Left ventricle myocardium inferior (tissue), 1 donor: Measurements from ENCODE around the gene GPS1. TPM values are rescaled to one million over a fixed set of nuclear protein-coding genes. Genes with fewer than 3 reads are reported as not detected.

Source experiments
- DNase-seq: peaks from one replicate; pipeline ENCODE4 v3.0.0-alpha.2; 2020
- H3K27ac ChIP-seq: fragments of 200-600 bp; replicated peaks from 2 replicates; pipeline ENCODE4 v1.8.0; 2021
- H3K27me3 ChIP-seq: fragments of 200-600 bp; 2 replicates; pipeline ENCODE4 v1.8.0; 2021; ENCODE audit warnings: low read depth
- H3K36me3 ChIP-seq: fragments of 200-600 bp; 2 replicates; pipeline ENCODE4 v1.8.0; 2021
- H3K4me1 ChIP-seq: fragments of 200-600 bp; 2 replicates; pipeline ENCODE4 v1.8.0; 2021
- H3K4me3 ChIP-seq: fragments of 200-600 bp; 2 replicates; pipeline ENCODE4 v1.8.0; 2021; ENCODE audit warnings: mild to moderate bottlenecking, moderate library complexity
- H3K9me3 ChIP-seq: fragments of 200-600 bp; replicated peaks from 2 replicates; pipeline ENCODE4 v1.8.0; 2021
- CTCF ChIP-seq: fragments of 200-600 bp; IDR thresholded peaks from 2 replicates; pipeline ENCODE4 v1.8.0; 2021; ENCODE audit warnings: antibody characterized with exemption, mild to moderate bottlenecking, borderline replicate concordance
- intact Hi-C: fragments of 100-400 bp; cut with micrococcal nuclease; formaldehyde crosslinking; loops from one replicate; pipeline ENCODE4 v1.11.0; 2022
- total RNA-seq: library from RNA; stranded (reverse); fragmentation: NEBNext Ultra II Directional; extraction: Animal tissue kit (Norgen Biotek cat#: 25700); gene quantifications from one replicate; pipeline ENCODE4 v1.2.1, GENCODE V29; 2021
- donor health status: DM: no; HTN: yes; CAD: no; lungs with severe emphysema.

The GPS1 gene
- total RNA-seq, 1 donor from 2014 or later = 85.9 TPM

DNA sequence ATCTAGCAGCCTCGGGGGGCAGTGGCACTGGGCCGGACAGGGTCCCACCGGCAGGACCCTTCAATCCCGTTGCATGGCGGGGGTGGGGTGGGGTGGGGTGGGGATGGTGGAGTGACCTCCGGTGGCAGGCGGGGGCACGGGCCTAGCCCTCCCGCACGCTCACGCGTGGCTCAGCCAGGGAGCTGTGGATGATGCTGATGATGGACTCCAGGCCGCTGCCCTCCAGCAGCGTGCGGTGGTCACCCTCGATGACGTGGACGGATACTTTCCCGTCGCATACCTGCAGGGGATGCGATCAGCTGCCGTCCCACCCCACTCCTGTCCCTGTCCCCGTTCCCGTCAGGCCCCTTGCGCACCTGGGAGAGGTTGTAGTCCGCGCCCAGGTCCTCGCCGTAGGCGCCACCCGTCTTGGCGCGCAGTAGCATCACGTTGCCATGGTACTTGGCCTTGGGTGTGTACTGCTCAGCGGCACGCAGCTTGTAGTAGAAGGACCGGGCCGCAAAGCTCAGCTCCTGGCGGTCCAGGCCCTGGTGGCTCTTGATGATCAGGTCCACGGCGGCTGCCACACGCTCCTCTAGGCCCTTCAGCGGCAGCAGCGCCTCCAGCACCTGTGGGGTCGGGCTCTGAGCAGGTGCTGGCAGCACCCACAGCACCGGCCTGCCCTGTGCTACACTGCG, 27.4 kb downstream of the GPS1 start:
- Histone ChIP-seq H3K36me3 (peaks cover 50% of the 10 kb centered on the region), H3K27ac (no peak overlapping the region), H3K27me3 (no peaks in the 10 kb centered on the region), H3K9me3 (no peaks in the 10 kb centered on the region), H3K4me1 (no peaks in the 10 kb centered on the region), H3K4me3 (no peak overlapping the region)
- intact Hi-C loops = no loop called here
- no peak for TF ChIP-seq CTCF
- DNase-seq = no peak

GRCh38 chr17:82080048-82080788, 28.5 kb downstream of the GPS1 start:
- no peak for DNase-seq
- Histone ChIP-seq H3K27ac (no peak overlapping the region), H3K27me3 (no peaks in the 10 kb centered on the region), H3K36me3 (peaks cover 61% of the 10 kb centered on the region), H3K4me3 (no peak overlapping the region), H3K9me3 (no peaks in the 10 kb centered on the region), H3K4me1 (no peaks in the 10 kb centered on the region)
- no peak for TF ChIP-seq CTCF
- intact Hi-C loops = no loop called here

DNA sequence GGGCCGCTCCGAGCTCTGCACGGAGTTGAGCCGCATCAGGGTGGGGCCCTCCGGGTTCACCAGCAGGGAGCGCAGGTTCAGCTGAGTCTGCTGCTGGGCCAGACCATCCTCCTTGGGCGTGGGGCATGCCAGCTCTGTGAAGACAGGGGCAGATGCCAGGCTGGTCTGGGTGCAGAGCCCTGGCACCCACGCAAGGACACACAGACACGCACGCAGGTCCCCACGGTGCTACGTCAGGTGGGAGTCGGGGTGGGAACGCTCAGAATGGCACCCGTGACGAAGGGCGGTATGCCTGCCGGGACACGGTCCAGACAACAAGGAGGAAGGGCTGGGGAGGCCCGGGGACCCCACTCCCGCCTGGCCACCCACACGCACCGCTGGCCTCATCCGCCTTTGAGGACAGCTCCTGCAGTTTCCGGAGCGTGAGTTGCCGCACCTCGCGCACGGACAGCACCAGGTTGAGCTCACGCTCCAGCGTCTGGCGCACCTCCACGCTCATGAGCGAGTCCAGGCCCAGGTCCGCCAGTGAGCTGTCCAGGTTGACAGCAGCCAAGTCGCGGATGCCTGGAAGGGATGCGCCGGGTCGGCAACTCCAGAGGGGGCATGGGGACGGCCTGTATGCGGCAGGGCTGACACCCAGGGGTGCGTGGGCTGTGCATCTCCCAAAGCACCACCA, 29.2 kb downstream of the GPS1 start:
- H3K36me3 ChIP-seq = peaks cover 68% of the 10 kb centered on the region
- intact Hi-C loops = no loop called here
- no peak overlapping the region for H3K4me3 ChIP-seq
- no peak for TF ChIP-seq CTCF
- H3K27ac ChIP-seq = no peak overlapping the region
- DNase-seq = no peak
- H3K4me1 ChIP-seq = no peaks in the 10 kb centered on the region
- no peaks in the 10 kb centered on the region for H3K9me3 ChIP-seq
- H3K27me3 ChIP-seq = no peaks in the 10 kb centered on the region

GRCh38 chr17:82081546-82081945, 29.8 kb downstream of the GPS1 start:
- H3K4me3 ChIP-seq = no peak overlapping the region
- TF ChIP-seq CTCF = no peak
- intact Hi-C loops = no loop called here

DNA sequence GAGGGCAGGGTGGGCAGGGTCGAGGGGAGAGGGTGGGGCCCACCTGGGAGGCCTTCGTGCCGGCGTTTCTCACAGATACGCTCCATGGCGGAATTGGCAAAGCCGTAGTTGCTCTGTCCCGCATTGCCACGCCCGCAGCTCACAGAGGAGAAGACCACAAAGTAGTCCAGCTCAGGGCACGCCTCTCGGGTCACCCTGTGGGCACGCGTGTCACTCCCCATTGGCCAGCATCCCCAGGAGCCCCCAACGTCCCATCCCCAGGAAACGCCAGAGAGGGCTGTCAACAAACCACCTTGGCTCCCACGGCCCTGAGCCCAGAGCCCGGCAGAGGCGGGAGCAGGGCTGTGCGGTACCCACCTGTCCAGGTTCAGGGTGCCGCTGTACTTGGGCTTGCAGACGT, 30.3 kb downstream of the GPS1 start:
- Histone ChIP-seq H3K9me3 (no peaks in the 10 kb centered on the region), H3K4me3 (no peak overlapping the region), H3K27me3 (no peaks in the 10 kb centered on the region), H3K4me1 (no peaks in the 10 kb centered on the region), H3K27ac (no peak overlapping the region), H3K36me3 (peaks cover 79% of the 10 kb centered on the region)
- no peak for TF ChIP-seq CTCF
- intact Hi-C loops = no loop called here
- DNase-seq = no peak

More at GRCh38 chr17:82081546-82081945, 29.8 kb downstream of the GPS1 start:
- Histone ChIP-seq H3K4me1 (no peaks in the 10 kb centered on the region), H3K27ac (no peak overlapping the region), H3K27me3 (no peaks in the 10 kb centered on the region), H3K36me3 (peaks cover 74% of the 10 kb centered on the region), H3K9me3 (no peaks in the 10 kb centered on the region)
- no peak for DNase-seq
